ENCODE measurements around the gene C1QTNF1.

C1QTNF1 gene

GRCh38 chr17:78992542-78993212, 31.3 kb upstream of the C1QTNF1 start:
- no peak for DNase-seq (ENCODE audit: low spot score)

DNA sequence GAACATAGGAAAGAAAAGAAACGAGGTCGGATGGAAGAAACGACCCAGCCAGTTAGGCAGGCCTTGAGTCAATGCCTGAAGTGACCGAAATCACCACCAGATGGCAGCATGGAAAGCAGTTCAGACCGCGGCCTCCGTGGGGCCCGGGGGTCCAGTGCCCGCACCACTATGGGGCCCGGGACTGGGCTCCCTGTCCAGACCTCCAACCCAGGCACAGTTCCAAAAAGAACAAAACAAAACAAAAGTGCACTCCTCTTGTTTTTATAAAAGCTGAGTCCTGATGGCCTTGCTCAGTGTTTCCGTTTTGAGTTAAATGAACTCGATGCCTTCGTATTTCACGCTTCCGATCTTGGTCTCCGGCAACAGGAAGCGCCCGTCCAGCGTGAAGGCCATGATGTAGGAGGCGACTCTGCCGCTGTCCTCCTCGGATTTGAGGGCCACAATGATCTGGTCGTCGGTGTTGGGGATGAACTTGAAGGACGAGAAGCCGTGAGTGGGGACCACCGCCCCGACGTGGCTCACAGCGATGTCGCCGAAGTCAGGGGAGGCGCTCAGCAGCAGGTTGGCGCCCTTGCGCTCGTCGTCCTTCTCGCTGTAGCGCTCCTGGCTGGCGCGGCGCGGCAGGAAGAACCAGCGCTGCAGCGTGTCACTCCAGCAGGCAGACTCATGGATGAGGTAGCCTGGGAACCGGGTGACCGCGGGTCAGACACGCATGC, 30.6 kb upstream of the C1QTNF1 start:
- peak; percentile 40 for DNase-seq (ENCODE audit: low spot score)

DNA sequence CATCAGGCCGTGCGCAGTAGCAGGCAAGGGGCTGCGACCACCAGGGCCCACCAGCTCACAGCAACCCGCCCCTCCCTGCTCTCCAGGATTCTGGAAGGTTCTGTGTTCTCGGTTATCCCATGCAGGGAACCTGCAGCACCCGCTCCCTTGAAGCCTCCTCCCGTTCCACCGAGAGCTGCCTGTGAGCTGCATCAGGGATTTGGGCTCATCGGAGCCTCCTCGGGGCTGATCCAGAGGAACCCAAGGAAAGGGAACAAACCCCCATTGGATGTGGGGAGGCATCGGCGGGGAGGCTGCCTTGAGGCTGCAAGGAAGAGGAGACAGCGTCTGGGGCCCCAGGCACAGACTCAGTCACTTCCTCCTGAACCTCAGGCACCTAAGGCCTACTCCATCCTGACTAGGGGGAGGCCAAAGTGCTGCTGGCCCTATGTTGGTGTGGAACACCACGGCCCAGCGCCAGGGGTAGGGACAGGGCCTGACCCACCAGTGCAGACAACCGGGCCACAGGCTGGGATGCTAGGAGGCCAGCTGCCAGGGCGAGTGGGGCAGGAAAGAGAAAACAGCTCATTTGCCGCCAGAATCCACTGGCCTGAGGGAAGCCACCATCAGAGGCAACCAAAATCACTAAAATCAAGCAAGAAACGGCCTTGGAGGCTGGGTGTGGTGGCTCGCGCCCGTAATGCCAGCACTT, 29.8 kb upstream of the C1QTNF1 start:
- no peak for DNase-seq (ENCODE audit: low spot score)

DNA sequence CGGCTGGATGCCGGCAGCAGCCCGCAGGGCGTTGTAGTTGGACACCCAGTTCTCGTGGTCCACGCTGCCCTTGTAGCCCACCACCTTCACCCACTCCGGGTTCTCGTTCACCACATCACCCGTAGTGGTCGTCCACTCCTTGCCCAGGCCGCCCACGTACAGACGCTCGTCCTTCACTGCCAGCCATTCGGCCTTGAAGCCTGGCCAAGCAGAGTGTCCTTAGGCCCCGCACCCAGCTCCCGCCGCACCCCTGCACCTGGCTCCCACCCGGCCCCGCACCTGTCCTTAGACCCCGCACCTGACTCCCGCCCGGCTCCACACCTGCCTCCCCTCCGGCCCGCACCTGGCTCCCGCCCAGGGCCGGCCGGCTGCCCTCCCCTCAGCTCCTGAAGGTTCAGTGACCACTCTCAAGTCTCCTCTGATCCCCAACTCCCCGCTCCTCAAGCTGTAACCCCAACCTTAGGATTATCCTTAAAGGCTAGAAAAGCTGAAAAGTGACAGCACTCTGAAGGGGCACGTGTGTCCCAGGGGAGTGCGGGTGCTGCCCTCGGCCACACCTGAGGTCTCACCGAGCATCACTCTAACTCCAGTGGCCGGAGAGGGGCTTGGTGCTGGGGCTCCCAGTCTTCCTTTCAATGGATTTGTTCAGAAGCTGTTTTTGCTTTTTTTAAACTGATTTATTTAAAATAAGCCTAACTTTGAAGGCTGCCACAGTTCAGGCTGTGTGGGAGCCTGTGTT, 28.8 kb upstream of the C1QTNF1 start:
- no peak for DNase-seq (ENCODE audit: low spot score)

DNA sequence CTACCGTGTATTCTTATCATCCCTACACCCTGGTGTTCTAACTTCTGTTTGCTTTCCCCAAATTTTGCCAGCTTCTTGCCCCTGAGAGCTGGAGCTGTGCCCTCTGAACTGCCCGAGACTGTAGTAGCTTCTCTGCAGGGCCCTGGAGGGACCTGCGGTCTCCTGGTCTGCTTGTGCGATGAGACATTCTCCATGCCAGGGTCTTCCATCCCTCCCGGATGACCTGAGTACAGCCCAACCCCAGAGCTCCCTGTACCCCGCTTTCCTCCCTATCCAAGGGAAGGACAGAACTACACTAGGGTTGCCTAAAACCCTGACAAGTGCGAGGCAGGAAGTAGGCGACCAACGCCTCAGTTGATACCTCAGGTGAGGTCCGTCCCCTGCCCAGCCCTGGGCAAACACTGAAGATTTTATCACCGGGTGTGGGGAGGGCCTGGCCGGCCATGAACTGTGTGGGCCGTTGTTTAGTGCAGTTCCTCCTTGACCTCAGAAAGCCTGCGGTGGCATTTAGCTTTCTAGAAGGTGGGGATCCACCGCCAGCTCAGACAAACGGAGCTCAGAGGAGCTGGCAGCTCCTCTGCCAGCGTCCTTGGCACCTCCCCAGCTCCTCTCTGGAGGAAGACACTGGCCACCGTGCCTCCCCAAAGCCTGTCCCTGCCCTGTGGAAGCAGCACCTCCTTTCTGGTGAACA, 28.1 kb upstream of the C1QTNF1 start:
- no peak for DNase-seq (ENCODE audit: low spot score)

DNA sequence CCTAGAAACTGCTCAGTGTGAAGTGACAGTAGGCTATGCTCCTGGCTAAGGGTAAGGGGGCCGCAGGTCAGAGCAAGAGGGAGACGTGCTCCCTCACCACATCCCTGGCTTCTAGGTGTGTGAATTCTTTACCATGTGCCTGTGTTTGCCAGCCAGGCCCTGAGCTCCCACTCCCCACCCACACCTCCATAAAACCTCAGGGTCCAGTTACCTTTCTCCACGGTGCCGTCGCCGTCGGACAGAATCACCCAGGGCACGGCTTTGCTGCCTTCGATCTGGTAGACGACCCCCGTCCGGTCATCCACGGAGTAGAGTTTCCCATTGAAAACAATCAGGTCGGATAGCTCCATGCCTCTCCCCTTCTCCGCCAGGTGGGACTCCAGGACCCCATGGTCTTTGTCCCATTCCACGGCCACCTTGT, 27.2 kb upstream of the C1QTNF1 start:
- no peak for DNase-seq (ENCODE audit: low spot score)

DNA sequence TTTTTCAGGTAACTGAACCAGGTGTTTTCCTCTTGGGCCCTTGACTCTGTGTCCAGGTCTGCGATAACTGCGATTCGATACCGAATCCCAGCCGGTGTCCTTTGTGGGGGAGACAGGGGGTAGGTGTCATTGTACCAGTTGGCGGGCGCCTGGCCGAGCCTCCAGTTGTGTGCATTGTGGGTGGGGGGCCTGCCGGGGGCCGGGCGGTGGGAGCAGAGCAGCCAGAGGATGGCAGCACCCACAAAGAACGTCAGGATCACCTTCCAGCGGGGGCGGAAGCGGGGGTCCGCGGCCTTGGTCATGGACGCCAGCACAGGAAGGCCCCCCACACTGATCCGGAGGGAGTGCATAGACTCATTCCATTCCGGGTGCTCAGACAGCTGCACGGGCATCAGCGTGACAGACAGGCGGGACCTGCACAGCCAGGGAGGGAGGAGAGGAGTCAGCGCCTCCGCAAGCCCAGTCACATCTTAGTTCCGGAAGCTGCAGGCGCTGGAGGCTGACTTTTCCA, 26.7 kb upstream of the C1QTNF1 start:
- no peak for DNase-seq (ENCODE audit: low spot score)

DNA sequence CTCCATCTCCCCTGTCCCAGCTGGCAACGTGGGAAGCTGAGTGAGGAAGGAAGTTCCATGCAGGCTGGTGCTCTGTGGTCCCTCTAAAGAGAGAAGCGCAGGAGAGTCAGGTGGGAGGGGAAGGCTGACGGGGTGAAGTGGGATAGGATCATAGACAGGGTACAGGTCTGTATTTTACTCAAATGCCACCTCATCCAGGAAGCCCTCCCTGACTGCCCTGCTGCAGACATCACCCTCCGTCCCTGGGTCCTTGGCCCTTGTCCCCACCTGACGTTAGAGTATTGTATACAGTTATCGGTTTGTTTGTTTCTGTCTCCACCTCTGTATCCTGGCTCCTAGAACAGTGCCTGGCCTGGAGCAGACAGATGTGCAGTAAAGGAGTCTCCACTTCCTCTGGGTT, 26.1 kb upstream of the C1QTNF1 start:
- DNase-seq (ENCODE audit: low spot score) = no peak

DNA sequence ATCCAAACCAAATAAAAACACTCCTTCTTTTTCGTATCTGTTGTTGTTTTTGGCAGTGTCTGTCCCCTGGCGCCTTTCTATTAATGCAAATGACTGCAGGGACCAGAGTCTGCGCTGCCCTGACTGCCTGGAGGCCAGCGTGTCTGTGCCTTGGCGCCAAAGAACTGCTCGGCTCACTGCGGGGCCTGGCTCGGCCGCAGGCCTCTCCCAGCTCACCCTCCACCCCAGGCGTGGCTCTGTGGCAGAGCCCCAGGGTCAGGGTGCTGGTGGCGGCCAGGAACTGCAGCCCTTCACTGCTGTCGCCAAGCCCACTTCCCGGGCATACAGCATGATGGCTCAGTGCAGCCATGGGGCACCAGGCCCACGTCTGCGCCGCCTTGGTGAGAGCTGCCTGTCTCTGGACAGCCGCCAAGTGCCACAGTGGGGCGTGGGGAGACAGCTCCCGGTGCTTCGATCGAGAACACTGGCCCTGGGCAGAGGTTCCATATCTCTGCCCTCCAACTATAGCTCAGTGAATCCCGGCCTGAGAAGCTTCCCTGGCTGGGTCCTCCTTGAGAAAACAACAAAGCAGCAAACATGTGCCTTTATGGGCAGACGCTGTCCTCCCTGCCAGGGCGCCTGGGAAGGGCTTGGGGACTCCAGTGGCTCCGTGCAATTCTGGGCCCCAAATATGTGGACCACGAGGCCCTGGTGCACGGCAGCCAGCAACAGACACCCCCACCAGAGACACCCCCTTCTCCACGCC, 25.5 kb upstream of the C1QTNF1 start:
- DNase-seq (ENCODE audit: low spot score) = no peak

- DNase-seq (ENCODE audit: low spot score) = no peak
These were observed 24.8 kb upstream of the C1QTNF1 start for GRCh38 chr17:78999056-78999768.

DNA sequence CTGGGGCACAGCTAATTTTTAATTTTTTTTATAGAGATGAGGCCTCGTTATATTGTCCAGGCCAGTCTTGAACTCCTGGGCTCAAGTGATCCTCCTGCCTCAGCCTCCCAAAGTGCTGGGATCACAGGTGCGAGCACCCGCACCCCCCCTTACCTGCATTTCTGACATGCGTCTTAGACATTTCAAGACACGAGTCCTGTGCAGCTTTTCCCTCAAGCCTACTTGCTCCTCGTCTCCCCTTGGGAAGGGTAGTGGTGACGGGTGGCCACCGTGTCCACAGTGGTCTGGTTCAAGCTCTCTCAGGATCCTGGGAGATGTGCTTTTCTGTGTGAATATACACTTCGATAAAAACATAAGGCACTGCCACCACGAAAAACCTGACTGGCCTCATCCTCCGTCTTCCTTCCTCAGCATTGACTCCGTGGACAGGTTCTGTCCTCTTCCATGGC, 24.0 kb upstream of the C1QTNF1 start:
- no peak for DNase-seq (ENCODE audit: low spot score)

- no peak for DNase-seq (ENCODE audit: low spot score)
These were observed 23.4 kb upstream of the C1QTNF1 start for GRCh38 chr17:79000396-79001189.

DNA sequence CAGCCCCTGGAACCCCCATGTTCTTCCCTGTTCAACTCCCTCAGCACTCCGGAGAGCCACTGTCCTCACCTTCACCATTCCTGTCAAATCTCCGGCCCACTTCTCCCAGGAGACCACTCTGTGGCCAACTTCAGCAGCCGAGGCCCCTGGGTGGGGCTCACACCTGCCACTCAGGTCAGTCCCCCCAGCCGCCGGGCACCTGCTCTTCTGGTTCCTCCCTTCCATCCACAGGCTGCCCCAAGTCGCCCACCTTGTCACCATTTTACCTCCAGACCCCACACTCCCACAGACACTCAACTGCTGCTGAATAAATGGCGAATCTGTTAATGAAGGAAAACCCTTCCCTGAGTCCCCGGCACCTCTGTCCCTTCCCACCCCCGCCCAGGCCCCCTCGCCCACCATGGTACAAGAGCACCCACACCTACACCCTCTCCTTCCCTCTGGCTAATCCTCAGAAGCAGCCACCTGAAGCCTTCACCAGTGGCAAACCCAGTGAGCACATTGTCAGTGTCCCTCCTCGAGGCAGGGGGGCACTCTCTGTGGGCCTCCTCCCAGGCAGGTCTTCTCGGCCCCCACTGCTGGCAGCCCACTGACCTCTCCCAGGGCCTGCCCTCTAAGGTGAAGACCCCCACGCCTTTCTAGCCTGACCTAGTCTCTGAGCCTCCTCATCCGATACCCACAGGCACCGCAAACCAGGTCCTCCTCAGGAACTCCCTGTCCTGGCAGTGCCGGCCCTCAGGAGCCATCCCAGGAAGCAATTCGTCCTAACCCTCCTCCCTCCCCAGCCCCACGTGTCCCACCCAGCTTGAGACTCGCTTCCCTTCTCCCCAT, 22.6 kb upstream of the C1QTNF1 start:
- no peak for DNase-seq (ENCODE audit: low spot score)

DNA sequence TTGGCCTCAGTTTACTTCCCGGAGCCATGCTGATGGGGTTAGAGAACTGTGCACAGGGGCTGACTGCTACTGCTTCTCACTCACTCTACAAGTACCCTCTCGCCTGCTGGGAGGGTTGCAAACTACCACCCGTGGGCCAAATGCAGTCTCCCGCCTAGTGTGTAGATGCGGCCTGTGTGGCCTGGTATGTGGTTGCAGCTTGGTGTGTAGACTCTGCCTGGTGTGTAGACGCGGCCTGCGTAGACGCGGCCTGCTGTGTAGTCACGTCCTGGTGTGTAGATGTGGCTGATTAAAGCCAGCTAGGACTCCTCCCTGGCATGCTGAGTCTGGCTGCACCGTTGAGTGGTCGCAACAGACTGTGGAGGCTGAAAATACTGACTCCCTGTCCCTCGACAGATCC, 21.7 kb upstream of the C1QTNF1 start:
- no peak for DNase-seq (ENCODE audit: low spot score)

- DNase-seq (ENCODE audit: low spot score) = no peak
These were observed 21.0 kb upstream of the C1QTNF1 start for GRCh38 chr17:79002796-79003593.

DNA sequence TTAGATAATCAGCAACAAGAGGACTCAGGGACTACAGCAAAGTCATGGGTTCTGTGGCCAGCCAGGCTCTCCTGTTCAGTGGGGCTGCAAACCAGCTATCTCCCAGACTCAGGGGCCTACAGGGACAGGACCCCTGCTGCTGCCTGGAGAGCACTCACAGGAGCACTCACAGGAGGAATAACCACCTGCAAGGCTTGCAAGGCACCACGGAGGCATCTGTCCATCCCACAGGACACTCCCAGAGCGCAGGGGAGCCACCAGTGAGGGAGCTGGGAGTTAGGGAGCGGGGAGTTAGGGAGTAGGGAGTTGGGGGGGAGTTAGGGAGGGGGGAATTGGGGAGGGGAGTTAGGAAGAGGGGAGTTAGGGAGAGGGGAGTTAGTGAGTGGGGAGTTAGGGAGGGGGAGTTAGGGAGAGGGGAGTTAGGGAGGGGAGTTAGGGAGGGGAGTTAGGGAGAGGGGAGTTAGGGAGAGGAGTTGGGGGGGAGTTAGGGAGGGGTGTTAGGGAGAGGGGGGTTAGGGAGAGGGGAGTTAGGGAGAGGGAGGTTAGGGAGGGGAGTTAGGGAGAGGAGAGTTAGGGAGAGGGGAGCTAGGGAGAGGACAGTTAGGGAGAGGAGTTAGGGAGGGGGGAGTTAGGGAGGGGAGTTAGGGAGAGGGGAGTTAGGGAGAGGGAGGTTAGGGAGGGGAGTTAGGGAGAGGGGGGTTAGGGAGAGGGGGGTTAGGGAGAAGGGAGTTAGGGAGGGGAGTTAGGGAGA, 20.1 kb upstream of the C1QTNF1 start:
- DNase-seq (ENCODE audit: low spot score) = no peak
